ENCODE results near the gene ASPA.

The ASPA gene

GRCh38 chr17:3469529-3469928 lies 6.3 kb upstream of the ASPA start:
- TF ChIP-seq CTCF (IDR thresholded peaks at IDR 0.05; ENCODE audit: low read depth, low read length), result no peak
- DNase-seq (ENCODE audit: extremely low read depth, low read depth), result no peak

GRCh38 chr17:3471599-3471998 lies 4.2 kb upstream of the ASPA start, which contains the start of gene SPATA22:
TSS of gene SPATA22 (minus strand) at chr17:3471819. CDS start at chr17:3469325, 2,494 bp downstream.
- TF ChIP-seq CTCF (IDR thresholded peaks at IDR 0.05; ENCODE audit: low read depth, low read length), result no peak
- DNase-seq (ENCODE audit: extremely low read depth, low read depth), result no peak

DNA sequence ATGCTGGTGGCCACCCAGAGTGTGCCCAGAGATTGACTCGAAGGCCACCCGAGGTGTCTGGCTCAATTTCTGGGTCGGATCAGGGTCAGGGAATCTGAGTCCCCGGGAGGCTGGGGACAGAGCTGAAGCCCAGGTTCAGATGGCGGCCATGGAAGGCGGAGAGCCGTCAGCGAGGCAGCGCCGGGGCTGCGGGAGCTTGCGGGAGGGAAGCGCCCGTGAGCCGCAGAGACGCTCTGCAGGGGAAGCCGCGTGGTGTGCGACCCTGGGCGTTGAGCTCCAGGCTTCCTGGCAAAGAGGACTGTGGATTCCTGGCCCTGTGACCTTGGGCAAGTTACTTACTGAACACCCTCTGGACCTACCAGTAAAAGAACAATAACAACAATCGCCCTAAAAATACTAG lies 3.7 kb upstream of the ASPA start:
- DNase-seq (ENCODE audit: extremely low read depth, low read depth), result no peak
- TF ChIP-seq CTCF (IDR thresholded peaks at IDR 0.05; ENCODE audit: low read depth, low read length), result no peak

- no peak for DNase-seq (ENCODE audit: extremely low read depth, low read depth)
- TF ChIP-seq CTCF (IDR thresholded peaks at IDR 0.05; ENCODE audit: low read depth, low read length), result no peak
Measured at GRCh38 chr17:3474212-3474611, 1.6 kb upstream of the ASPA start.

DNA sequence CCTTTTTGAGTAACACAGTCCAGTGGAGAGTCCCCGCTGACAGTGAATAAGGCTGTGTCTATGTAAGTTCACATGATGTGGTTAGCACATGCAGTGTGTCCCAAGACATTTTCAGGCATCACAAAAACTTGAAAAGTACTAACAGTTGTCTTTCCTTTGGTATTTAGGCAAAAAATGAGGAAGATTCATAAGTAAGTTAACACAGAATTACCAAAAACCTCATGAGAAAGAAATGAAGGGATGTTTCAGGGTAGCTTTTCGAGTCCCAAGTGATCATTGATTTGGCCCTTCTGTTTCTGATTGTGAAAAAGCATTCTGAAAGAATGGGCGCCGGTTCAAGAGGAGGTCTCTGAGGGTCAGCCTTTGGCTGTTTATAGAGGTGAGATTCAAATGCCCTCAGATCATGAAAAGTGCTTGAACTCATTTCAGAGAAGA lies 529 bp upstream of the ASPA start:
- no peak for TF ChIP-seq CTCF (IDR thresholded peaks at IDR 0.05; ENCODE audit: low read depth, low read length)
- no peak for DNase-seq (ENCODE audit: extremely low read depth, low read depth)

- no peak for TF ChIP-seq CTCF (IDR thresholded peaks at IDR 0.05; ENCODE audit: low read depth, low read length)
- no peak for DNase-seq (ENCODE audit: extremely low read depth, low read depth)
Measured at GRCh38 chr17:3479988-3480387, 4.2 kb downstream of the ASPA start.

GRCh38 chr17:3482852-3483251 lies 7.1 kb downstream of the ASPA start:
- no peak for TF ChIP-seq CTCF (IDR thresholded peaks at IDR 0.05; ENCODE audit: low read depth, low read length)
- DNase-seq (ENCODE audit: extremely low read depth, low read depth), result no peak

Measured in AG09319 (cell line).